SK-N-SH (cell line): ENCODE data around the gene VPS8. TPM values are rescaled to one million over a fixed set of nuclear protein-coding genes. Genes with fewer than 3 reads are reported as not detected.

ENCODE experiments used
- CTCF ChIA-PET: fragments of 300-600, 350-600 bp; formaldehyde crosslinking; extraction: SDS; loops from one replicate; lab custom pipeline; 2021; lab: Yijun Ruan, JAX
- POLR2A ChIA-PET: fragments of 350-600 bp; sonication (Branson Sonifier 250); formaldehyde crosslinking; extraction: SDS; loops from one replicate; lab custom pipeline; 2020; ENCODE audit warnings: antibody characterized with exemption, inconsistent platforms; lab: Yijun Ruan, JAX
- DNase-seq: peaks from one replicate; pipeline ENCODE4 v3.0.0; 2012
- H2AFZ ChIP-seq: fragments of 200-600 bp; sonication (generic); 2 replicates; pipeline ENCODE4 v1.8.1; 2016; ENCODE audit warnings: antibody characterized with exemption, mild to moderate bottlenecking, low read depth
- H3F3A ChIP-seq: fragments of 200-600 bp; sonication (generic); replicated peaks from 2 replicates; pipeline ENCODE3; 2016; ENCODE audit warnings: antibody characterized with exemption, mild to moderate bottlenecking; ENCODE audit not compliant: insufficient read depth
- H3K27ac ChIP-seq, 2 experiments: fragments of 200-500 bp in 1 of 2; fragments of 200-600 bp in 1 of 2; sonication (Bioruptor generic) in 1 of 2; sonication (generic), shearing (Covaris generic) in 1 of 2; 2 replicates each; pipeline versions ENCODE4 v1.5.1 to v1.6.1; 2014 to 2016; ENCODE audit warnings: low read depth in 2 of 2, inconsistent platforms in 1 of 2, low read length in 1 of 2, mild to moderate bottlenecking in 1 of 2, mixed read lengths in 1 of 2
- H3K27me3 ChIP-seq: fragments of 200-600 bp; sonication (generic), shearing (Covaris generic); 2 replicates; pipeline ENCODE4 v1.6.1; 2016; ENCODE audit warnings: mixed run types; ENCODE audit not compliant: insufficient read depth
- H3K36me3 ChIP-seq, 2 experiments: fragments of 200-500 bp in 1 of 2; fragments of 200-600 bp in 1 of 2; sonication (Bioruptor generic) in 1 of 2; sonication (generic) in 1 of 2; replicated peaks in 1 of 2; 2 replicates each; pipeline versions ENCODE3 to v1.5.1; 2014 to 2016; ENCODE audit warnings: low read length in 1 of 2, mild to moderate bottlenecking in 1 of 2; ENCODE audit not compliant: insufficient read depth in 2 of 2, control insufficient read depth in 1 of 2
- H3K4me1 ChIP-seq, 2 experiments: fragments of 200-500 bp in 1 of 2; fragments of 200-600 bp in 1 of 2; sonication (Bioruptor generic) in 1 of 2; sonication (generic), shearing (Covaris generic) in 1 of 2; 2 replicates each; pipeline versions ENCODE4 v1.5.1 to v1.6.1; 2014 to 2016; ENCODE audit warnings: low read depth in 1 of 2, low read length in 1 of 2, mixed run types in 1 of 2; ENCODE audit not compliant: insufficient read depth in 2 of 2, control insufficient read depth in 1 of 2
- H3K4me2 ChIP-seq: fragments of 200-600 bp; sonication (generic), shearing (Covaris generic); 2 replicates; pipeline ENCODE4 v1.6.1; 2017; ENCODE audit warnings: mixed run types
- H3K4me3 ChIP-seq, 2 experiments: fragments of 200-500 bp in 1 of 2; fragments of 200-600 bp in 1 of 2; sonication (Bioruptor generic) in 1 of 2; sonication (generic), shearing (Covaris generic) in 1 of 2; 2 replicates each; pipeline versions ENCODE4 v1.5.1 to v1.8.1; 2014 to 2016; ENCODE audit warnings: low read depth in 2 of 2, inconsistent platforms in 1 of 2, low read length in 1 of 2, mild to moderate bottlenecking in 1 of 2, mixed read lengths in 1 of 2, moderate library complexity in 1 of 2
- H3K79me2 ChIP-seq: fragments of 200-600 bp; sonication (generic); 2 replicates; pipeline ENCODE4 v1.8.1; 2017; ENCODE audit warnings: mild to moderate bottlenecking; ENCODE audit not compliant: insufficient read depth
- H3K9ac ChIP-seq: fragments of 200-600 bp; sonication (generic); 2 replicates; pipeline ENCODE4 v1.6.1; 2017; ENCODE audit warnings: mixed run types
- H3K9me2 ChIP-seq: fragments of 200-600 bp; sonication (generic); 2 replicates; pipeline ENCODE4 v1.6.1; 2017; ENCODE audit warnings: mixed run types
- H3K9me3 ChIP-seq: fragments of 200-600 bp; sonication (generic); 2 replicates; pipeline ENCODE4 v1.6.1; 2017; ENCODE audit warnings: mixed run types, mild to moderate bottlenecking, moderate library complexity
- H4K20me1 ChIP-seq: fragments of 200-600 bp; sonication (generic); 2 replicates; pipeline ENCODE4 v1.6.1; 2017; ENCODE audit warnings: mild to moderate bottlenecking, mixed run types; ENCODE audit not compliant: insufficient read depth
- CHD2 ChIP-seq: fragments of 150-350 bp; IDR thresholded peaks from 2 replicates; pipeline ENCODE4 v1.6.1; 2018; ENCODE audit warnings: low read length; ENCODE audit not compliant: partially characterized antibody
- CTCF ChIP-seq: fragments of 200-600 bp; sonication (generic); IDR thresholded peaks from 2 replicates; pipeline ENCODE4 v1.6.1; 2017; ENCODE audit warnings: antibody characterized with exemption, mild to moderate bottlenecking, moderate library complexity
- EZH2phosphoT487 ChIP-seq: fragments of 200-600 bp; sonication (generic); IDR thresholded peaks from 2 replicates; pipeline ENCODE4 v1.6.1; 2017; ENCODE audit warnings: low read depth, mixed run types, mild to moderate bottlenecking, antibody characterized with exemption, moderate library complexity, borderline replicate concordance
- GABPA ChIP-seq: IDR thresholded peaks from 2 replicates; pipeline ENCODE4 v1.4.0; 2012; ENCODE audit warnings: low read depth, mild to moderate bottlenecking
- MAX ChIP-seq: IDR thresholded peaks from 2 replicates; pipeline ENCODE4 v1.4.0; 2012; ENCODE audit warnings: low read depth
- MEF2A ChIP-seq: IDR thresholded peaks from 2 replicates; pipeline ENCODE4 v1.4.0; 2012; ENCODE audit warnings: low read depth, borderline replicate concordance
- NRF1 ChIP-seq: IDR thresholded peaks from 2 replicates; pipeline ENCODE4 v1.6.1; 2012; ENCODE audit warnings: low read depth, mild to moderate bottlenecking, low read length
- PBX3 ChIP-seq: IDR thresholded peaks from 2 replicates; pipeline ENCODE4; 2012
- REST ChIP-seq: IDR thresholded peaks from 2 replicates; pipeline ENCODE4 v1.6.1; 2012; ENCODE audit warnings: mild to moderate bottlenecking, low read depth, low read length, moderate library complexity
- USF1 ChIP-seq: IDR thresholded peaks from 2 replicates; pipeline ENCODE4 v1.4.0; 2012; ENCODE audit warnings: low read depth, borderline replicate concordance
- WGBS: methylation state at CpG from one replicate; pipeline ENCODE4 v1.1.6; 2017; ENCODE audit warnings: low lambda C conversion rate; 5-methylcytosine and 5-hydroxymethylcytosine counted together
- polyA plus RNA-seq, 3 experiments: library from polyadenylated mRNA; depleted of rRNA; stranded (reverse); fragments of >200 nt; gene quantifications; 2 replicates each; pipeline ENCODE4 v1.2.3, GENCODE V29; 2012

Gene VPS8
- polyA plus RNA-seq, 1 of the 3 experiments (the other 2 are of a cell fraction): 12.8 TPM

- Histone ChIP-seq H3K4me3 (no peak overlapping the region), H2AFZ (no peak overlapping the region), H3K4me1 (peaks cover 0 to 13% of the 10 kb centered on the region in 2 experiments; a peak in 2 of 4 replicates), H3K27me3 (no peaks in the 10 kb centered on the region), H3K9me2 (no peaks in the 10 kb centered on the region), H3K9ac (no peak overlapping the region), H3K9me3 (no peaks in the 10 kb centered on the region), H3K4me2 (no peak overlapping the region), H3K36me3 (peaks cover 8 to 26% of the 10 kb centered on the region in 2 experiments), H3F3A (no peaks in the 10 kb centered on the region), H3K79me2 (no peaks in the 10 kb centered on the region), H3K27ac (no peak overlapping the region), H4K20me1 (no peaks in the 10 kb centered on the region)
- ChIA-PET CTCF (no interaction called here), POLR2A (no interaction called here)
- TF ChIP-seq PBX3 (no peak), USF1 (no peak), CHD2 (no peak), NRF1 (no peak), MEF2A (no peak), EZH2phosphoT487 (no peak), CTCF (no peak), MAX (no peak), GABPA (no peak), REST (no peak)
- 80% methylated on average over 4 of the region's 4 CpGs for WGBS
- DNase-seq: no peak
Observed at GRCh38 chr3:185049710-185050109, 237.7 kb downstream of the VPS8 start.
